Heart left ventricle (tissue), 13 donors: ENCODE measurements around the gene FGF19.

ENCODE experiments used
- CTCF ChIP-seq, 12 donors: fragments of 200-600 bp; sonication (generic) in 4 of 12; IDR thresholded peaks; one replicate each; pipeline versions ENCODE4 v1.5.0 to v1.8.0; 2018 to 2022; ENCODE audit warnings: antibody characterized with exemption in 12 of 12, mild to moderate bottlenecking in 5 of 12
- POLR2A ChIP-seq, 2 donors: fragments of 450-650 bp; IDR thresholded peaks; one replicate each; pipeline ENCODE4 v1.6.1; 2017; ENCODE audit warnings: antibody characterized with exemption in 2 of 2, mild to moderate bottlenecking in 2 of 2, moderate library complexity in 2 of 2
- donor health status: ischemic (EF 13 %, LVEDD 7.1; RV severe dilation, severe dysfunction).
- donor health status: DM: no; HTN: yes; CAD: no.
- donor health status: DM: no; HTN: no; CAD: no.
- donor health status: ischemic (EF 25% LVEDD 6.9; RV normal size, moderate dysfunction).
- donor health status: ischemic (EF 25% LVEDD 5.7; RV mildly dilated, moderate dysfunction).
- donor health status: ischemic (EF 35%, LVEDD 5.7; RV mildly dilated, moderate dysfunction).
- donor health status: nonischemic (EF 11% LVEDD 7.7; RV severe dilation, severe dysfunction).
- donor health status: DM: yes; HTN: yes; CAD: no.
- donor health status: PGD.
- donor health status: ischemic (EF 29% LVEDD 5.4; RV normal size, mild dysfunction).
- donor health status: nonischemic (EF 23%, LVEDD 6.1; RV moderate dilation, normal function).

GRCh38 chr11:69654001-69654659 lies 49.7 kb downstream of the FGF19 start:
- no peak for TF ChIP-seq CTCF (IDR thresholded peaks at IDR 0.05)
- no peak for TF ChIP-seq POLR2A (IDR thresholded peaks at IDR 0.05)
